GM18526 (cell line): ENCODE data around the gene POLR2A.

Experiments
- POLR2A ChIP-seq: IDR thresholded peaks from 3 replicates; pipeline ENCODE4 v1.6.1; 2011; ENCODE audit not compliant: insufficient read length; ENCODE audit errors: extremely low read depth

The POLR2A gene

GRCh38 chr17:7444682-7445618 is 39.2 kb upstream of the POLR2A start, which contains the start of gene CHRNB1:
CHRNB1 (plus strand) TSS chr17:7445061; CDS start chr17:7445128, 67 bp downstream.
- no peak for TF ChIP-seq POLR2A

- no peak for TF ChIP-seq POLR2A
Measured at GRCh38 chr17:7445619-7445968, 38.6 kb upstream of the POLR2A start.

- no peak for TF ChIP-seq POLR2A
Measured at GRCh38 chr17:7448461-7448860, 35.7 kb upstream of the POLR2A start.

- TF ChIP-seq POLR2A: no peak
Measured at GRCh38 chr17:7459961-7460545, 24.1 kb upstream of the POLR2A start.

GRCh38 chr17:7460850-7461660 is 23.1 kb upstream of the POLR2A start:
- TF ChIP-seq POLR2A: no peak

- no peak for TF ChIP-seq POLR2A
Measured at GRCh38 chr17:7462474-7463371, 21.4 kb upstream of the POLR2A start.

GRCh38 chr17:7463372-7463846 is 20.8 kb upstream of the POLR2A start:
- no peak for TF ChIP-seq POLR2A

- TF ChIP-seq POLR2A: no peak
Measured at GRCh38 chr17:7464081-7464480, 20.1 kb upstream of the POLR2A start.

- TF ChIP-seq POLR2A: no peak
Measured at GRCh38 chr17:7465597-7466275, 18.4 kb upstream of the POLR2A start.

GRCh38 chr17:7466318-7466638 is 17.9 kb upstream of the POLR2A start:
- TF ChIP-seq POLR2A: no peak

GRCh38 chr17:7466639-7467341 is 17.4 kb upstream of the POLR2A start:
- TF ChIP-seq POLR2A: no peak

GRCh38 chr17:7467498-7467897 is 16.7 kb upstream of the POLR2A start:
- no peak for TF ChIP-seq POLR2A

- TF ChIP-seq POLR2A: no peak
Measured at GRCh38 chr17:7468290-7468689, 15.9 kb upstream of the POLR2A start.
